CD4-positive, CD25-positive, alpha-beta regulatory T cell (primary cell): ENCODE data around the gene SNX10. TPM values are rescaled to one million over a fixed set of nuclear protein-coding genes. Genes with fewer than 3 reads are reported as not detected.
A peak's percentile ranks its signal among the peaks of the same experiment; 100 is the strongest.

Experiments used
- ATAC-seq, 2 donors: fragments of 150-1000 bp; cut with Tn5 transposase; one replicate each; pipeline ENCODE4 v1.10.0; 2021; ENCODE audit warnings: low read depth in 2 of 2, moderate number of reproducible peaks in 2 of 2, moderate library complexity in 1 of 2
- DNase-seq, 3 donors: peaks; one replicate each; pipeline versions ENCODE4 v3.0.0 to v3.0.0-alpha.2; 2012 to 2022; ENCODE audit warnings: mixed read lengths in 1 of 3
- H3K27ac ChIP-seq: one replicate; pipeline ENCODE4 v1.7.0; 2013; ENCODE audit warnings: mild to moderate bottlenecking, low read length; ENCODE audit not compliant: insufficient read depth, poor library complexity, severe bottlenecking
- H3K27me3 ChIP-seq: one replicate; pipeline ENCODE4 v1.7.0; 2013; ENCODE audit warnings: low read length; ENCODE audit not compliant: control insufficient read depth, insufficient read depth
- H3K36me3 ChIP-seq: one replicate; pipeline ENCODE4 v1.7.0; 2013; ENCODE audit warnings: mild to moderate bottlenecking, low read length, moderate library complexity; ENCODE audit not compliant: control insufficient read depth, insufficient read depth
- H3K4me1 ChIP-seq: 2 replicates; pipeline ENCODE4 v1.7.0; 2013; ENCODE audit warnings: mild to moderate bottlenecking, low read length; ENCODE audit not compliant: insufficient read depth, control insufficient read depth, poor library complexity, severe bottlenecking
- H3K4me3 ChIP-seq: one replicate; pipeline ENCODE4 v1.7.0; 2013; ENCODE audit warnings: low read depth, mild to moderate bottlenecking, low read length, moderate library complexity
- H3K9me3 ChIP-seq, 2 experiments: 1 replicate in 1 of 2; 2 replicates in 1 of 2; pipeline ENCODE4 v1.7.0; 2013; ENCODE audit warnings: low read length in 2 of 2, mild to moderate bottlenecking in 1 of 2, moderate library complexity in 1 of 2; ENCODE audit not compliant: control insufficient read depth in 2 of 2
- H3K27ac Mint-ChIP-seq, 3 donors: one replicate each; pipeline ENCODE4 v1.8.0; 2020 to 2022; ENCODE audit warnings: mild to moderate bottlenecking in 3 of 3, mixed read lengths in 3 of 3, moderate library complexity in 2 of 3
- H3K27me3 Mint-ChIP-seq: one replicate; pipeline ENCODE4 v1.8.0; 2022; ENCODE audit warnings: mild to moderate bottlenecking, mixed read lengths
- H3K36me3 Mint-ChIP-seq: one replicate; pipeline ENCODE4 v1.8.0; 2020; ENCODE audit warnings: mixed read lengths
- H3K4me1 Mint-ChIP-seq, 4 donors: one replicate each; pipeline ENCODE4 v1.8.0; 2020 to 2022; ENCODE audit warnings: mixed read lengths in 4 of 4, mild to moderate bottlenecking in 1 of 4
- H3K4me3 Mint-ChIP-seq, 4 donors: one replicate each; pipeline ENCODE4 v1.8.0; 2020 to 2022; ENCODE audit warnings: mild to moderate bottlenecking in 4 of 4, mixed read lengths in 4 of 4, moderate library complexity in 3 of 4
- H3K9me3 Mint-ChIP-seq, 7 donors: one replicate each; pipeline ENCODE4 v1.8.0; 2020 to 2022; ENCODE audit warnings: mixed read lengths in 7 of 7, mild to moderate bottlenecking in 3 of 7, moderate library complexity in 2 of 7
- polyA plus RNA-seq, 4 donors: library from polyadenylated mRNA; unstranded; fragments of 300-500 nt; fragmentation: Illumina TruSeq; gene quantifications; one replicate each; pipeline ENCODE4 v1.2.3, GENCODE V29; 2021
- total RNA-seq: library from RNA; stranded (reverse); gene quantifications from one replicate; pipeline ENCODE4 v1.2.3, GENCODE V29; 2022

SNX10 gene
- total and polyA plus RNA-seq, 5 donors from 2014 or later, result 14.4 to 41.5 (median 27.9) TPM

DNA sequence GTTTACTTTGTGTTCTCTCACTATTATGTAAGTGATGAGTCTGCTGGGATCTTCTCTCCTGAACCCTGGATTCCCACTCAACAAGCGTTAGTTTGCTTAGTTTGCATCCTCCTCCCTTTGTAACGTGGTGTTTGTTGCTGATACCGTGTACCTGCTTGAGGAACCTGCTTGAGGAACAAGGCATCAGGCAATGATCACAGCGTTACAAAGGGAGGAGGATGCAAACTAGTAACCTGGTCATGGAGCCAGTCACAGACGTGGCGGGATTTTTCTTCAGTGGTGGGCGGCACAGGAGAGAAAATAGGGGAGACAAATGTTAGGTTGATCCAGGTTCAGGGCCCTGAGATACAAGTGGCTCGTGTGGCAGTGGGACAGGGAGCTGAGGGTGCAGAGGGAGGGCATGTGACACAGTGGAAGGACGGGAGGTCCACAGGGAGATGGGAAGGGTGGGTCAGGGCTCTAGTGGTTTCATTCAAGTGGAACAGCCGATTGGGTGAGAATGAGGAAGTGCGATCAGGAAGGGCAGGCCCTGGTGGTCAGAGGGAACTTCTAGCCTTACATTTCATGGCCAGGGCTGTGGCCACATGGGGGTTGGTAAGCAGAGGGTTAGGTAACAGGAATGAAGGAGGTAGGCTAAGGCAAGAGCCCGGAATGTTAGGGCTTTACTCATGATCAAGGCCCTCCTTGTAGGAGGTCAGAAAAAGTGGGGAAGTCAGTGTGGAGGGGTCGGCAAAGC, 38.0 kb downstream of the SNX10 start:
- ATAC-seq (no peak), DNase-seq (no peak)
- H3K27ac Mint-ChIP-seq, result peak overlapping the region in 2 of 3 donors; percentile 79 to 85
- no peaks in the 10 kb centered on the region for H3K27me3 ChIP-seq
- peaks cover under 1% of the 10 kb centered on the region for H3K4me1 ChIP-seq
- peaks cover 2% of the 10 kb centered on the region for H3K36me3 ChIP-seq
- H3K4me1 Mint-ChIP-seq, result peaks cover 18 to 47% (median 36%) of the 10 kb centered on the region in 4 donors
- no peaks in the 10 kb centered on the region for H3K9me3 ChIP-seq
- no peak overlapping the region for H3K27ac ChIP-seq
- H3K9me3 Mint-ChIP-seq, result peaks cover 0 to 6% (median 0%) of the 10 kb centered on the region in 7 donors
- no peak overlapping the region for H3K4me3 Mint-ChIP-seq
- peaks cover 29% of the 10 kb centered on the region for H3K36me3 Mint-ChIP-seq
- H3K4me3 ChIP-seq, result no peak overlapping the region
- no peaks in the 10 kb centered on the region for H3K27me3 Mint-ChIP-seq

DNA sequence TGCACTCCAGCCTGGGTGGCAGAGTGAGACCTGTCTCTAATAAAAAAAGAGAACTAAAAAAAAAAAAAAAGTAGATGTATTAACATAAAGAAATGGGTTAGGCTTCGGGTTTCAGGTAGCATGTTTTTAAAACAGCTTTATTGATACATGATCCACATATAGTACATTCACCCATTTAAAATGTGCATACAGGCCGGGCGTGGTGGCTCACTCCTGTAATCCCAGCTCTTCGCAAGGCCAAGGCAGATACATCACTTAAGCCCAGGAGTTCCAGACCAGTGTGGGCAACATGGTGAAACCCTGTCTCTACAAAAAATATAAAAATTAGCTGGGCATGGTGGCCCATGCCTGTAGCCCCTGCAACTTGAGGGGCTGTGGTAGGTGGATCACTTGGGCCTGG, 39.5 kb downstream of the SNX10 start:
- Mint-ChIP-seq H3K36me3 (peaks cover 29% of the 10 kb centered on the region), H3K27me3 (no peaks in the 10 kb centered on the region), H3K4me3 (no peak overlapping the region), H3K9me3 (peaks cover 0 to 6% (median 0%) of the 10 kb centered on the region in 7 donors), H3K4me1 (peaks cover 25 to 55% (median 46%) of the 10 kb centered on the region in 4 donors), H3K27ac (peak overlapping the region in 1 of 3 donors; percentile 37)
- no peak for ATAC-seq
- H3K27me3 ChIP-seq, result no peaks in the 10 kb centered on the region
- H3K9me3 ChIP-seq, result no peaks in the 10 kb centered on the region
- H3K4me1 ChIP-seq, result peaks cover 2% of the 10 kb centered on the region
- no peak overlapping the region for H3K27ac ChIP-seq
- no peak for DNase-seq
- no peak overlapping the region for H3K4me3 ChIP-seq
- peaks cover 2% of the 10 kb centered on the region for H3K36me3 ChIP-seq

DNA sequence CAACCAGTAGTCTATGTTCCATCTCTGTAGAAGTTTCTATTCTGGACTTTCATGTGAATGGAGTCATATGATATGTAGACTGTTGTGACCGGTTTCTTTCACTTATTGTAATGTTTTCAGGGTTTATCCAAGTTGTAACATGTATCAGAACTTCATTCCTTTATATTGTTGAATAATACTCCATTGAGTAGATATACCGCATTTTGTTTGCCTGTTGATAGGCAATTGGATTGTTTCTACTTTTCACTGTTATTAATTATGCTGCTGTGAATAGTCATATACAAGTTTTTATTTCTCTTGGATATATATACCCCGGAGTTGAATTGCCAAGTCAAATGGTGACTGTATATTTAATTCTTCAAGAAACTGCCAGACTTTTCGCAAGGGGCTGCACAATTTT, 40.1 kb downstream of the SNX10 start:
- no peak overlapping the region for H3K4me3 ChIP-seq
- H3K4me1 Mint-ChIP-seq, result peaks cover 27 to 59% (median 47%) of the 10 kb centered on the region in 4 donors
- peaks cover 29% of the 10 kb centered on the region for H3K36me3 Mint-ChIP-seq
- peaks cover 2% of the 10 kb centered on the region for H3K36me3 ChIP-seq
- H3K27ac Mint-ChIP-seq, result no peak overlapping the region
- peaks cover 0 to 6% (median 0%) of the 10 kb centered on the region in 7 donors for H3K9me3 Mint-ChIP-seq
- H3K27me3 ChIP-seq, result no peaks in the 10 kb centered on the region
- H3K4me1 ChIP-seq, result peaks cover 5% of the 10 kb centered on the region
- H3K27ac ChIP-seq, result no peak overlapping the region
- ATAC-seq, result no peak
- no peaks in the 10 kb centered on the region for H3K27me3 Mint-ChIP-seq
- H3K4me3 Mint-ChIP-seq, result no peak overlapping the region
- no peak for DNase-seq
- H3K9me3 ChIP-seq, result no peaks in the 10 kb centered on the region

DNA sequence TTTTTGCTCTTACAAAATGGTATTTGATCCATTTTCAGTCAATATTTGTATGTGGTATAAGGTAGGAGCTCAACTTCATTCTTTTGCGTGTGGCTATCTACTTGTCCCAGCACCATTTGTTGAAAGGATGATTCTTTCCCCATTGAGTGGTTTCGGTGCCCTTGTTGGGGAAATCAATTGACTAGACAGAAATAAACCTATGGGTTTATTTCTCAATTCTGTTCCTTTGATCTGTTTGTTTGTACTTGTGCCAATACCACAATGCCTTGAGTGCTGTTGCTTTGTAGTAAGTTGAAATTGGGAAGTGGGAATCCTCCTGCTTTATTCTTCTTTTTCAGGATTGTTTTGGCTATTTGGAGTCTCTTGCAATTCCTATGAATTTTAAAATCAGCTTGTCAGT, 41.0 kb downstream of the SNX10 start:
- Mint-ChIP-seq H3K4me1 (peaks cover 36 to 66% (median 50%) of the 10 kb centered on the region in 4 donors), H3K9me3 (peaks cover 0 to 6% (median 0%) of the 10 kb centered on the region in 7 donors), H3K4me3 (no peak overlapping the region), H3K27me3 (no peaks in the 10 kb centered on the region), H3K36me3 (peaks cover 29% of the 10 kb centered on the region), H3K27ac (no peak overlapping the region)
- ATAC-seq (no peak), DNase-seq (no peak)
- Histone ChIP-seq H3K27ac (no peak overlapping the region), H3K36me3 (peaks cover 2% of the 10 kb centered on the region), H3K4me3 (no peak overlapping the region), H3K9me3 (no peaks in the 10 kb centered on the region), H3K4me1 (peaks cover 5% of the 10 kb centered on the region), H3K27me3 (no peaks in the 10 kb centered on the region)

DNA sequence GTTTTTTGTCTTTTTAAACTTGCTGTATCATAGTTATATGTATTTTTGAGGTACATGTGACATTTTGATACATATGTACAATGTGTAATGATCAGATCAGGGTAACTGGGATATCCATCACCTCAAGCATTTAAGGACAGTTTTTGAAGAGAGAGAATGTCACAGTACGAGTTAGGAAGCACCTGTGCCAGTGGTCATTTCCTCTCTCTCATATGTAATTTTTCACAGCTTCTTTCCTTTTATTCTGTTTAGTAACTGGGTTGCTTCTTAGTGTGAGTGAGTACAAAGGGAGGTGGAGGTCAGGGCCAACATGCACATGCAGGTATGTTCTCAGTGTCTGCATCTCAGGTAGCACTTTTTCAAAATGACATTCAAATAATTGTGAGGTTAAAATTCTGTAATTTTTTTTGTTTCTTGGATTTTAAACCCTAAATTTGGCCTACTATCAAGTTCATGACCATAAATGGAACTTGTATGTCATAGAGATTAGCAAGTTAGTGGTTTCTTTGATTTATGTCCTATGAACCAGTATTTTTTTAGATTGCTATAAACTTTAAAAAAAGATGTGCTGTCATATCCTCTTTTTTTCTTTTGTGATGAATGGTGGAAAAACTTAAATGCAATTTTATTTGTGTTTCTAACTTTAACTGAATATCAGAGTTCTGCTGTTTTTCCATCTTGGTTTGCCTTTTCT, 42.7 kb downstream of the SNX10 start:
- DNase-seq (no peak), ATAC-seq (peak in 1 of 2 donors; percentile 31)
- H3K27ac ChIP-seq, result no peak overlapping the region
- Mint-ChIP-seq H3K27ac (peak overlapping the region; percentile 62 to 85 (median 62)), H3K36me3 (peaks cover 18% of the 10 kb centered on the region), H3K4me1 (peaks cover 37 to 54% (median 46%) of the 10 kb centered on the region in 4 donors), H3K27me3 (no peaks in the 10 kb centered on the region), H3K4me3 (peak overlapping the region in 1 of 4 donors; percentile 17), H3K9me3 (peaks cover 0 to 6% (median 0%) of the 10 kb centered on the region in 7 donors)
- no peaks in the 10 kb centered on the region for H3K36me3 ChIP-seq
- no peaks in the 10 kb centered on the region for H3K27me3 ChIP-seq
- H3K4me1 ChIP-seq, result peaks cover 5% of the 10 kb centered on the region
- H3K9me3 ChIP-seq, result no peaks in the 10 kb centered on the region
- H3K4me3 ChIP-seq, result no peak overlapping the region

DNA sequence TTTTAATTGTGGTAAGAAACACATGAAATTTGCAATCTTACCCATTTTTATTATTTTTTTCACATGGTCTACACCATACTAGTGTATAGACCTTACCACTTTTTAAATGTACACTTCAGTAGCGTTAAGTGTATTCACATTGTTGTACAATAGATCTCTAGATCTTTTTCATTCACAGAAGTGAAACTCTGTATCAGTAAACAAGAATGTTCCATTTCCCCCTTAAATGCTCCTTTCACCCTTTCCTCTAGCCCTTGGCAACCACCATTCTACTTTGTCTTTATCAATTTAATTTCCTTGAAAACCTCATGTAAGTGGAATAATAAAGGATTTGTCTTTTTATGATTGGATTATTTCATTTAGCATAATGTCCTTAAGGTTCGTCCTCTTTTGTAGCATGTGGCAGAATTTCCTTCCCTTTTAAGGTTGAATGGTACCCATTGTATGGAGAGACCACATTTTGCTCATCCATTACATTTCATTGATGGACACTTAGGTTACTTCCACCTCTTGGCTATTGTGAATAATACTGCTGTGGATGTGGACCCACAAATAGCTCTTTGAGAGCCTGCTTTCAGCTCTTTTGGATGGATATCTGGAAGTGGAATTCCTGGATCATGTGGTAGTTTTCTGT, 45.7 kb downstream of the SNX10 start:
- H3K4me1 ChIP-seq, result peaks cover 5% of the 10 kb centered on the region
- peaks cover 32 to 43% (median 37%) of the 10 kb centered on the region in 4 donors for H3K4me1 Mint-ChIP-seq
- no peaks in the 10 kb centered on the region for H3K9me3 Mint-ChIP-seq
- no peaks in the 10 kb centered on the region for H3K36me3 ChIP-seq
- no peaks in the 10 kb centered on the region for H3K27me3 Mint-ChIP-seq
- no peak overlapping the region for H3K4me3 Mint-ChIP-seq
- no peak overlapping the region for H3K27ac Mint-ChIP-seq
- DNase-seq, result no peak
- no peaks in the 10 kb centered on the region for H3K27me3 ChIP-seq
- H3K4me3 ChIP-seq, result no peak overlapping the region
- ATAC-seq, result no peak
- no peak overlapping the region for H3K27ac ChIP-seq
- H3K36me3 Mint-ChIP-seq, result peaks cover 11% of the 10 kb centered on the region
- no peaks in the 10 kb centered on the region for H3K9me3 ChIP-seq

DNA sequence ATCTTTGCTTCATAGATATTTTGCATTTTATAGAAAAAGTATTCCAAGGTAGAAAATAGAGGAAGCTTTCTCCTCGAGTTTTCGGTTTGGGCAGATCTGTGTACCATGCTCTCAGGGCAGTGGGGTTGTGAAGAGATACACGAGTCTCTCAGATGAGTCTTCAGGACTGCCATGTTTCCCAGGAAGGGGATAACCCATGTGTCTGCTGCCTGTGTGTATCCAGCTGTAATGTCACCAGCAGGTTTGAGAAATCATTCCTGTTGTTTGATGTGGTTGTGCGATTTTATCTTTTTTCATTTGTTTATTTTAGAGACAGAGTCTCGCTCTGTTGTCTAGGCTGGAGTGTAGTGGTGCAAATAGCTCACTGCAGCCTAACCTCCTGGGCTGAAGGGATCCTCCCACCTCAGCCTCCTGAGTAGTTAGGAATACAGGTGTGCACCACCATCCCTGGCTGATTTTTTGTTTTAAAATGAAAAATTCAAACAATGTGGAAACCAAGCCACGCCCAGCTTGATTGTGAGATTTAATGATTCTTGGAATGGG, 48.9 kb downstream of the SNX10 start:
- DNase-seq, result peak in 1 of 3 donors; percentile 12
- H3K27ac Mint-ChIP-seq, result peak overlapping the region in 1 of 3 donors; percentile 14
- H3K4me1 Mint-ChIP-seq, result peaks cover 13 to 26% (median 21%) of the 10 kb centered on the region in 4 donors
- Histone ChIP-seq H3K27ac (no peak overlapping the region), H3K9me3 (no peaks in the 10 kb centered on the region), H3K4me3 (no peak overlapping the region), H3K36me3 (no peaks in the 10 kb centered on the region), H3K27me3 (no peaks in the 10 kb centered on the region), H3K4me1 (peaks cover 3% of the 10 kb centered on the region)
- no peak overlapping the region for H3K4me3 Mint-ChIP-seq
- H3K27me3 Mint-ChIP-seq, result no peaks in the 10 kb centered on the region
- no peak for ATAC-seq
- H3K36me3 Mint-ChIP-seq, result peaks cover 24% of the 10 kb centered on the region
- no peaks in the 10 kb centered on the region for H3K9me3 Mint-ChIP-seq
